Measurements from ENCODE around the gene DCDC2C. TPM values are rescaled to one million over a fixed set of nuclear protein-coding genes. Genes with fewer than 3 reads are reported as not detected.

DCDC2C gene
- total and polyA plus RNA-seq, 10 donors = 0.03 to 0.22 TPM; not detected in 8

DNA sequence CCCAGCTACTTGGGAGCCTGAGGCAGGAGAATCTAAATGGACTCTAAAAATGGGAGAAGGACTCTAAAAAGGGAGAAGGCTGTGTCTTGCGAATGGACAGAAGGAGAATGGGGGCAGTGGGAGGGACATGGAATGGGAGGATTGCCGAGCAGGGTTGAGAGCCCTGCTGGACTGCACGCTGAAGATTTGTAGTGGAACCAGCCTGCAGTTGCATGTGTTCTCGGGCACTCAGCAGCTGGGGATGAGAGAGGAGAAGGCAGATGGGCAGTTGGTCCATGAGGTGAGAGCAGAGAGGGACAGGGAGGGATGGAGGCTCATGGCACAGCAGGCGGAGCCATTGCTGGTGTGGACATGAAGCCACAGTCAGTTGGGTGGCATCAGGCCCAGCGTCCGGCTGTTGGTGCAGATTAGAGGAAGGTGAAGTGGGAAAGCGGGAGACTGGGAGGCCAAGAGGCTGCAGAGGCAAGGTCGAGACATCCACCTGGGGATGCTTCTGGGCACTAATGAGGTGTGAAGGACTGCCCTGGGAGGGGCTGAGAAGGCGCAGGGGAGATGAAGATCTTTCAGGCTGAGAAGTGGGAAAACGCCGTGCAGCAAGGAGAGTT, 40.7 kb downstream of the DCDC2C start:
- no peak overlapping the region for H3K4me3 ChIP-seq
- intact Hi-C loops (cut with DNase I; ENCODE audit: low total_unique reads) = no loop called here
- 86 to 96% (median 92%) methylated on average over 12 of the region's 12 CpGs for WGBS, 5 donors
- H3K27ac ChIP-seq = no peak overlapping the region
- no peak for DNase-seq
- no peaks in the 10 kb centered on the region for H3K9me3 ChIP-seq
- no peaks in the 10 kb centered on the region for H3K4me1 ChIP-seq
- H3K27me3 ChIP-seq (replicated peaks in 1 of 7) = no peaks in the 10 kb centered on the region
- H3K36me3 ChIP-seq = no peaks in the 10 kb centered on the region
- TF ChIP-seq POLR2AphosphoS5 (IDR thresholded peaks at IDR 0.05) = no peak
- TF ChIP-seq, protein P1, sequence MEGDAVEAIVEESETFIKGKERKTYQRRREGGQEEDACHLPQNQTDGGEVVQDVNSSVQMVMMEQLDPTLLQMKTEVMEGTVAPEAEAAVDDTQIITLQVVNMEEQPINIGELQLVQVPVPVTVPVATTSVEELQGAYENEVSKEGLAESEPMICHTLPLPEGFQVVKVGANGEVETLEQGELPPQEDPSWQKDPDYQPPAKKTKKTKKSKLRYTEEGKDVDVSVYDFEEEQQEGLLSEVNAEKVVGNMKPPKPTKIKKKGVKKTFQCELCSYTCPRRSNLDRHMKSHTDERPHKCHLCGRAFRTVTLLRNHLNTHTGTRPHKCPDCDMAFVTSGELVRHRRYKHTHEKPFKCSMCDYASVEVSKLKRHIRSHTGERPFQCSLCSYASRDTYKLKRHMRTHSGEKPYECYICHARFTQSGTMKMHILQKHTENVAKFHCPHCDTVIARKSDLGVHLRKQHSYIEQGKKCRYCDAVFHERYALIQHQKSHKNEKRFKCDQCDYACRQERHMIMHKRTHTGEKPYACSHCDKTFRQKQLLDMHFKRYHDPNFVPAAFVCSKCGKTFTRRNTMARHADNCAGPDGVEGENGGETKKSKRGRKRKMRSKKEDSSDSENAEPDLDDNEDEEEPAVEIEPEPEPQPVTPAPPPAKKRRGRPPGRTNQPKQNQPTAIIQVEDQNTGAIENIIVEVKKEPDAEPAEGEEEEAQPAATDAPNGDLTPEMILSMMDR (IDR thresholded peaks at IDR 0.05 in 8 of 11, conservative IDR thresholded peaks at IDR 0.05 in 3 of 11) = no peak
- TF ChIP-seq POLR2A (IDR thresholded peaks at IDR 0.05) = no peak

DNA sequence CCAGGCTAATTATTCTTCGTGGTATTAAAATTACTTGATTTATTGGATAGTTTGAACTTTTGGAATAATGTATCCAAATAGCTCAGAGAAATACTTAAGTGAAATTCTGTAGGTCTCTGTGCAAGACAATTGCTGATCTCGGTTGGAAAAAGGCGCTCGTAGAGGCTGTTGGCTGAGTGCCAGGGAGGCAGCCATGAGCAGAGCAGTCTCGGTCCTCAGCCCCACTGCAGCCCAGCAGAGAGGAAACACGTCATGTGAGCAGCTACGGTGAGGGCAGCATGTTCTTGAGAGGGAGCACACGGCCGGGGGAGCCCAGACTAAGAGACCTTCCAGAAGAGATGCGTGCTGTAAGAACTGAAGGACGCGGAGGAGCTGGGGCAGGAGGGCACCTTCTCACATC, 42.5 kb downstream of the DCDC2C start:
- H3K27me3 ChIP-seq (replicated peaks in 1 of 7) = no peaks in the 10 kb centered on the region
- DNase-seq = no peak
- TF ChIP-seq, protein P1 (IDR thresholded peaks at IDR 0.05 in 8 of 11, conservative IDR thresholded peaks at IDR 0.05 in 3 of 11) = no peak
- TF ChIP-seq POLR2AphosphoS5 (IDR thresholded peaks at IDR 0.05) (no peak), POLR2A (IDR thresholded peaks at IDR 0.05) (no peak)
- intact Hi-C loops (cut with DNase I; ENCODE audit: low total_unique reads) = no loop called here
- H3K4me1 ChIP-seq = no peaks in the 10 kb centered on the region
- H3K4me3 ChIP-seq = no peak overlapping the region
- H3K36me3 ChIP-seq = no peaks in the 10 kb centered on the region
- H3K27ac ChIP-seq = no peak overlapping the region
- no peaks in the 10 kb centered on the region for H3K9me3 ChIP-seq
- 54 to 67% (median 61%) methylated on average over 12 of the region's 12 CpGs for WGBS, 5 donors

DNA sequence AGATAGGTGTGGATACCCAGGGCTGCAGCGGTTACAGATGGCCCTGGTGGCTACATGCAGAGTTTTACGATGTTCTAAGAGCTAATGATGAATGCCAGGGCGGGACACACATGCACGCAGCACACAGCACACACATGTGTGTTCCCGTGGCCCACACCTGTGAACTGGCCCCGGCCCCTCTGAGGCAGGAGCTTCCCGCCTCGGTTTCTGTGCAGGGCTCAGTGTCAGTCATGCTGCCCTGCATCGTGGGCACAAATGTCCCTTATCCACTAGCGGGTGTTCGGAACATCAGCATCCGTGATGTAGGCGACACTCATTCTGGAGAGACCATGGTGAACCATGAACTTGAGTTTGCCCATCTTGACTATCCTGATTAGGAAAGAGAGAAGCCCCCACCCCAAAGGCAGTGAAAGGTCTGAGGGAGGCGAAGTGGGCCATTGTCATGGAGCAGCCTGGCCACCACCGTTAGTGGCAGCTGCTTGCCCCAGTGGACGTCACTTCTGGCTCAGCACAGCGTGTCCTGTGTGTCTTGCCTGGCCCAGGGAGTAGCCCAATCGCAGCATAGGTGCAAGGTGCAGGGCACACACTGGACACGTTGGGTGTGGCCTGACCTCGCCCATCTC, 43.8 kb downstream of the DCDC2C start:
- H3K36me3 ChIP-seq = no peaks in the 10 kb centered on the region
- intact Hi-C loops (cut with DNase I; ENCODE audit: low total_unique reads) = no loop called here
- H3K9me3 ChIP-seq = no peaks in the 10 kb centered on the region
- H3K27me3 ChIP-seq (replicated peaks in 1 of 7) = no peaks in the 10 kb centered on the region
- H3K4me1 ChIP-seq = no peaks in the 10 kb centered on the region
- no peak for DNase-seq
- no peak for TF ChIP-seq POLR2A (IDR thresholded peaks at IDR 0.05)
- TF ChIP-seq, protein P1 (IDR thresholded peaks at IDR 0.05 in 8 of 11, conservative IDR thresholded peaks at IDR 0.05 in 3 of 11) = no peak
- H3K4me3 ChIP-seq = no peak overlapping the region
- H3K27ac ChIP-seq = no peak overlapping the region
- 85 to 96% (median 93%) methylated on average over 18 to 20 of the region's 20 CpGs for WGBS, 5 donors

DNA sequence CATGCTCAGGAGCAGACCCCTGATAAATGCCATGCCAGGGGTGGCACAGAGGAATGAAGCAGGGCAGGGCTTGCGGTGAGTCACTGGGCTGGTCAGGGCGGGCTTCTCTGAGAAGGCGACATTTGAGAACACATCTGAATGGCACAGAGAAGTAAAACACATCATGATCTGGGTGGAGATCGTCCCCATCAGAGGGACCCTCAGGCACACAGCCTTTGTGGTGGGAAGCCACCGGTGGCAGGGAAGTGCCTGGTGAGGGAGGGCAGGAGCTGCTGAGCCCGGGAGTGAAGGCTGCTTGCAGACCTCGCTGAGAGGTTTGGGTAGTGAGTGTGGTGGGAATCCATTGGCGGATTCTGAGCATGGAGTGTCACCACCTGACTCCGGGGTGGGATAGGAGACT, 44.5 kb downstream of the DCDC2C start:
- Histone ChIP-seq H3K36me3 (no peaks in the 10 kb centered on the region), H3K9me3 (no peaks in the 10 kb centered on the region), H3K4me1 (no peaks in the 10 kb centered on the region), H3K27me3 (replicated peaks in 1 of 7) (no peaks in the 10 kb centered on the region), H3K27ac (no peak overlapping the region), H3K4me3 (no peak overlapping the region)
- intact Hi-C loops (cut with DNase I; ENCODE audit: low total_unique reads) = no loop called here
- TF ChIP-seq, protein P1 (IDR thresholded peaks at IDR 0.05 in 8 of 11, conservative IDR thresholded peaks at IDR 0.05 in 3 of 11) = no peak
- TF ChIP-seq POLR2A (IDR thresholded peaks at IDR 0.05) (no peak), POLR2AphosphoS5 (IDR thresholded peaks at IDR 0.05) (no peak)
- WGBS, 5 donors = 72 to 83% (median 77%) methylated on average over 9 of the region's 9 CpGs
- no peak for DNase-seq

Data from spleen (tissue), 11 donors.